ENCODE measurements around the gene COL1A2.

DNA sequence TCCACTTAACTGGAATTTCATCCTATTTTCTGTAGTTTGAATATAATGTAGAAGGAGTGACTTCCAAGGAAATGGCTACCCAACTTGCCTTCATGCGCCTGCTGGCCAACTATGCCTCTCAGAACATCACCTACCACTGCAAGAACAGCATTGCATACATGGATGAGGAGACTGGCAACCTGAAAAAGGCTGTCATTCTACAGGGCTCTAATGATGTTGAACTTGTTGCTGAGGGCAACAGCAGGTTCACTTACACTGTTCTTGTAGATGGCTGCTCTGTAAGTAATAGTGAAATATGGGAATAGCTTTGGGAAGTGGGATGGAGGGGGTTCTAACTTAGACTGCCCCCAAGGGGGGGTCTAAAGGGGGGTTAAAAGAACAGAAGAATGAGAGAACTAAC lies 34.5 kb downstream of the COL1A2 start:
- no peak for TF ChIP-seq CTCF (IDR thresholded peaks at IDR 0.05; ENCODE audit: borderline replicate concordance, extremely low read depth, low read length, poor library complexity, severe bottlenecking)
- TF ChIP-seq EZH2 (IDR thresholded peaks at IDR 0.05; ENCODE audit: borderline replicate concordance, low read depth, low read length, severe bottlenecking): no peak
